NCI-H2196 (cell line): Measurements from ENCODE around the gene MUC21.
"Not testable (repeated sequence)": the region's sequence is repeated elsewhere in the genome, so short reads cannot be mapped to it uniquely, and the experiment has no call there.

Experiments used
- DNase-seq: peaks from one replicate; lab custom pipeline; 2025; ENCODE audit not compliant: unreplicated experiment; lab: John Stamatoyannopoulos, UW

The MUC21 gene

DNA sequence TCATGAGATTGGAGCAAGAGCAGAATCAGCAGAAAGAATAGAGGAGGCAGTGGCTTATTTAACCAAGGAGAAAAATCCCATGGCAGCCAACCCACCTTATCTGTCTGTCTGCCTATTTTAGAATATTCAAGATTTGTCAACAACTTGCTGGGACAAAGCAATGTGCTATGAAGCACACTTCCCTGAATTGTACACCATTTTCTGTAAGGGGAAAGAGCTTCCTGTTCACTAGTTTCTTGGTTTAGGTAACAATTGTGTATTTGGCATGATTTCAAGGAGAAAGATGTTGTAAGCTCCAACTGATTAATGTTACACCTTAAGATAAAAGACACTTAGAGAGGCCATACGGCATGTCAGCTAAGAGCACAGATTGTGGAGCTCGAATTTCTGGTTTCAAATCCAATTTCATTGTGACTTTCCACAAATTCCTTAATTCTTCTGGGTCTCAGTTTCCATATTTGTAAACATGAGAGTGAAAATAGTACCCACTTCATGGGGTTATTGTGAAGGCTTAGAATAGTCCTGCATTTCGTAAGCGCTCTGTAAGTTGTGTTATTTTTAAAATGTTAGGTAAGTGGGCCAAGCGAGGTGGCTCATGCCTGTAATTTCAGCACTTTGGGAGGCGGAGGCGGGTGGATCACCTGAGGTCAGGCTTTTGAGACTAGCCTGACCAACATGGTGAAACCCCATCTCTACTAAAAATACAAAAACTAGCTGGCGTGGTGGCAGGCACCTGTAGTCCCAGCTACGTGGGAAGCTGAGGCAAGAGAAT, 21.9 kb downstream of the MUC21 start:
- no peak for DNase-seq

DNA sequence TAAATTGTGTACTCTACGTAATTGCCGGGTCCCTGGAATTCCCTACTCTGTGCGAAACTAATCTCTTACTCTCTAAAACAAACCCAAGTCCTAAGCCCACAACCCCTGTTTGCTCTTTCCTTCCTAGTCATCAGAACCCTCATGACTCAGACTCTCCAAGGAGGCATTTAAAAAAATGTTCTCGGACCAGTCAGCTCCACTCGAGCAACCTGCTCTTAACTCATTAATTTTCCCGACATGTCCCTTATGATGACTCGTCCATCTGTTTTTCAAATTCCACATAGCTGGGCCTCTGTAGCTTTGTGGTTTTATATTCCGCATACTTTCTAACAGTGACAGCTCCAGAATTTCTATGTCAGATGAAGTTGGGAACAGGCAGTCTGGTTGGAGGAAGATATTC, 24.2 kb downstream of the MUC21 start:
- no peak for DNase-seq

DNA sequence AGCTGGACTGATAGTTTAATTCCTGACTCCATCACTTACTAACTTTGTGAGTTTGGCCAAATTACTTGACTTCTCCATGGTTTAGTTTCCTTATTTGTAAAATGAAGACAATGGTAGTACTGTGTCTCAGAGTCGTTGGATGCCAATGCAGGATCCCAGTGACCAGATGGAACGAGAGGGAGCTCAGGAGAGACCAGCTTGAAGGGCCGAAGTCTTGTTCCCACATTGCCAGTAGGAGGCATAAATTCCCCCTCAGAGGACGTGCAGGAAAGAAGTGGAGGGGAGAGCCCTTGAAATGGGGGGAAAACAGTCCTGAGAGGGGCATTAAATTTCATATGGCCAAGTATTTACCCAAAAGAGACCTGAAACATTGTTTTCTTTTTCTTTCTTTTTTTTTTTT, 24.6 kb downstream of the MUC21 start:
- no peak for DNase-seq

DNA sequence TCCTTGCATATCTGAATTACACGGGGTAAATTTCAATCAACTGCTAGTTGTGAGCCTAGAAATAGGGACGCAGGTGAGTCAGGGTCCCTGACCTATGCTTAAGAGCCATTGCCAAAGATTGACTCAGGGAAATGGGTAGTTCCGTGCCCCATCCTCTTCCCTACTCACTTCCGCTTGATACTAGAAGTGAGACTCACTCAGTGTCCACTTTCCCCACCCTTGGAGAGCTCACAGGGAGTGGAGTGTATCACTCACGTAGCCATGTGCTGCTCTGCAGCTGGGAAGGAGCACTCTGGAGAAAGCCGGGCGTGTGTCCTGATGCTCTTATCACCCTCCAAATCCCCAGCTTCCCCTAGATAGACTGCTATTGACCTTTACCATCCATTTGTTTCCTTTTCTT, 26.2 kb downstream of the MUC21 start:
- no peak for DNase-seq

DNA sequence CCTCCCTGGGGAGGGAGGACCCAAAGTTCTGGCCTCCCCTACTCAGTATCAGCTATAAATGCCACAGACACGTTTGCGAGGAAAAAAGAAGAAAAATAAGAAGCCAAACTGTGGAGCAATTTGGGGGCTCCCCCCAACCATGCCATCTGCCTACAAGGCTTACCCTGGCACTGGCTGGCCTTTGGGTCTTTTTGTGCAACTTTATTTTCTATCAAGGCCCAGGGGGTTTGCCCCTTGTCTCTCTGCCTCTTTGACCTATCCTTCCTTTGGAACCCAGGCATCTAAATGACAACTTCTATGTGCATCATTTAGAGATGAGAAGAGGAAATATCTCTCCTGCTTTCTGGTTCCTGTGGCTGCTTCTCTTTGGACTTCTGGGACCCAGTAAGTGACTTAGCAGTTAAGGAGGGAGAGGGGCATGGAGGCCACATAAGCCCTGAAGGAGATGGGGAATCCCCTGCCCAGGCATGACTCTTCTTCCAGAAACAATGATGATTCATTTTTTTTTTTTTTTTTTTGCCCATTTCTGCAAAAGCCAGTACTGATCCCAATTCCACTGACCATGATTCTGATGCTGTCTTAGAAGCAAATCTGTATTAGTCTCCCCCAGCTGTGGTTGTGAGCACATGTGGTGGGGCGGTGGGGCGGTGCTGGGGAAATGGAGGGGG, 27.0 kb downstream of the MUC21 start, which contains the start of gene MUC22:
Gene MUC22, plus strand, starts transcription at position 82 of the 668 bp plus-strand sequence. Its CDS starts 233 bp downstream, at position 315.
- DNase-seq: no peak

DNA sequence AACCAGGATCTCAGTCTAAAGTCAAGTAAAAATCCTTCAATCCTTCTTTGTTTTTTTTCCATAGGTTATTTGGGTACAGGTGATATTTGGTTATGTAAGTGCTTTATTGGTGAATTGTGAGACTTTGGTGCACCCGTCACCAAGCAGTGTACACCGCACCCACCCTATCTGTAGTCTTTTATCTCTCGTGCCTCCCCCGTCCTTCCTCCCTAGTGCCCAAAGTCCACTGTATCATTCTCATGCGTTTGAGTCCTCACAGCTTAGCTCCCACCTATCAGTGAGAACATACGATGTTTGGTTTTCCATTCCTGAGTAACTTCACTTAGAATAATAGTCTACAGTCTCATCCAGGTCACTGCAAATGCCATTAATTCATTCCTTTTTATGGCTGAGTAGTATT, 27.6 kb downstream of the MUC21 start:
- no peak for DNase-seq

DNA sequence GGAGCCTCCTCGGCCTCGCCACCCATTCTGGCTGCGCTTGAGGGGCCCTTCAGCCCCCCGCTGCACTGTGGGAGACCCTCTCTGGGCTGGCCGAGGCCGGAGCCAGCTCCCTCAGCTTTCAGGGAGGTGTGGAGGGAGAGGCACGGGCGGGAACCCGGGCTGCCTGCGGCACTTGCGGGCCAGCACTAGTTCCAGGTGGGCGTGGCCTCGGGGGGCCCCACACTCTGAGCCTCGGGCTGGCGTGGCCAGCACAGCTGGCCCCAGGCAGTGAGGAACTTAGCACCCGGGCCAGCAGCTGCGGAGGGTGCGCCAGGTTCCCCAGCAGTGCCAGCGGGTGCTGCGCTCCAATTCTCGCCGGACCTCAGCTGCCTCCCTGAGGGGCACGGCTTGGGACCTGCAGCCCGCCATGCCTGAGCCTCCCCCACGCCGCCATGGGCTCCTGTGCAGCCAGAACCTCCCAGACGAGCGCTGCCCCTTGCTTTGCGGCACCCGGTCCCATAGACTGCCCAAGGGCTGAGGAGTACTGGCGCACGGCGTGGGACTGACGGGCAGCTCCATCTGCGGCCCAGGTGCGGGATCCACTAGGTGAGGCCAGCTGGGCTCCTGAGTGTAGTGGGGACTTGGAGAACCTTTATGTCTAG, 33.3 kb downstream of the MUC21 start:
- DNase-seq: no peak

DNA sequence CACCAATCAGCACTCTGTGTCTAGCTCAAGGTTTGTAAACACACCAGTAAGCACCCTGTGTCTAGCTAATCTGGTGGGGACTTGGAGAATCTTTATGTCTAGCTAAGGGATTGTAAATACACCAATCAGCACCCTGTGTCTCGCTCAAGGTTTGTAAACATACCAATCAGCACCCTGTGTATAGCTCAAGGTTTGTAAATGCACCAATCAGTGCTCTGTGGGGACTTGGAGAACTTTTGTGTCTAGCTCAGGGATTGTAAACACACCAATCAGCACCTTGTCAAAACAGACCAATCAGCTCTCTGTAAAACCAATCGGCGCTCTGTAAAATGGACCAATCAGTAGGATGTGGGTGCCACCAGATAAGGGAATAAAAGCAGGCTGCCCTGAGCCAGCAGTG, 33.9 kb downstream of the MUC21 start:
- DNase-seq: not testable (repeated sequence)

DNA sequence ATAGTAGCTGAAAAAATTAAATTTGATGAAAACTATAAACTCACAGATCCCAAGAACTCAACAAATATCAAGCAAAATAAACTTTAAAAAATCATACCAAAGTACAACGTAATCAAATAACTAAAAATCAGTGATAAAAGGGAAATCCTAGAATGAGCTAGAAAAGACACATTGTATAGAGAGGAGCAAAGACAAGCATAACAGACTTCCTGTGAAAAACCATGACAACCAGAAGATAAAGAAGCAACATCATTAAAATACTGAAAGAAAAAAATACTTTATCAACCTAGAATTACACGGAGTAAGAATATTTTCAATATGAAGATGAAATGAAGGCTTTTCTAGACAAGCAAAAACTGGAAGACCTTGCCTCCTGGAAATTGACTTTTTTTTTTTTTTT, 36.5 kb downstream of the MUC21 start:
- no peak for DNase-seq

DNA sequence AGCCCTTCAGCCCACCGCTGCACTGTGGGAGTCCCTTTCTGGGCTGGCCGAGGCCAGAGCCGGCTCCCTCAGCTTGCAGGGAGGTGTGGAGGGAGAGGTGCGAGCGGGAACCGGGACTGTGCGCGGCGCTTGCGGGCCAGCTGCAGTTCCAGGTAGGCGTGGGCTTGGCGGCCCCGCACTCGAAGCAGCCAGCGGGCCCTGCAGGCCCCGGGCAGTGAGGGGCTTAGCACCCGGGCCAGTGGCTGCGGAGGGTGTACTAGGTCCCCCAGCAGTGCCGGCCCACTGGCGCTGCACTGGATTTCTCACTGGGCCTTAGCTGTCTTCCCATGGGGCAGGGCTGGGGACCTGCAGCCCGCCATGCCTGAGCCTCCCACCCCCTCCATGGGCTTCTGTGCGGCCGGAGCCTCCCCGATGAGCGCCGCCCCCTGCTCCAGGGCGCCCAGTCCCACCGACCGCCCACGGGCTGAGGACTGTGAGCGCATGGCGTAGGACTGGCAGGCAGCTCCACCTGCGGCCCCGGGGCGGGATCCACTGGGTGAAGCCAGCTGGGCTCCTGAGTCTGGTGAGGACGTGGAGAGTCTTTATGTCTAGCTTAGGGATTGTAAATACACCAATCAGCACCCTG, 37.2 kb downstream of the MUC21 start:
- DNase-seq: not testable (repeated sequence)

DNA sequence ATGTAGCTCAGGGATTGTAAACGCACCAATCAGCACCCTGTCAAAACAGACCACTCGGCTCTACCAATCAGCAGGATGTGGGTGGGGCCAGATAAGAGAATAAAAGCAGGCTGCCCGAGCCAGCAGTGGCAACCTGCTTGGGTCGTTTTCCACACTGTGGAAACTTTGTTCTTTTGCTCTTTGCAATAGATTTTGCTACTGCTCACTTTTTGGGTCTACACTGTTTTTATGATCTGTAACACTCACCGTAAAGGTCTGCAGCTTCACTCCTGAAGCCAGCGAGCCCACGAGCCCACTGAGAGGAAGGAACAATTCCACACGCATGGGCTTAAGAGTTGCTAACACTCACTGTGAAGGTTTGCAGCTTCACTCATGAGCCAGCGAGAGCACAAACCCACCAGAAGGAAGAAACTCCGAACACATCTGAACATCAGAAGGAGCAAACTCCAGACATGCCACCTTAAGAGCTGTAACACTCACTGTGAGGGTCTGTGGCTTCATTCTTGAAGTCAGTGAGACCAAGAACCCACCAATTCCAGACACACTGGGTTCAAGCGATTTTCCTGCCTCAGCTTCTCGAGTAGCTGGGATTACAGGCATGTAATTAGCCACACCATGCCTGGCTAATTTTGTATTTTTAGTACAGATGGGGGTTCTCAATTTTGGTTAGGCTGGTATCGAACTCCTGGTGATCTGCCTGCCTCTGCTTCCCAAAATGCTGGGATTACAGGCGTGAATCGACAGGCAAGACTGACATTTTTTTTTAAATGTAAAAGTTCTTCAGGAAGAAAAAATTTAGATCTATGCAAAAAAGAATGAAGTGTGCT, 38.4 kb downstream of the MUC21 start:
- DNase-seq: not testable (repeated sequence)

DNA sequence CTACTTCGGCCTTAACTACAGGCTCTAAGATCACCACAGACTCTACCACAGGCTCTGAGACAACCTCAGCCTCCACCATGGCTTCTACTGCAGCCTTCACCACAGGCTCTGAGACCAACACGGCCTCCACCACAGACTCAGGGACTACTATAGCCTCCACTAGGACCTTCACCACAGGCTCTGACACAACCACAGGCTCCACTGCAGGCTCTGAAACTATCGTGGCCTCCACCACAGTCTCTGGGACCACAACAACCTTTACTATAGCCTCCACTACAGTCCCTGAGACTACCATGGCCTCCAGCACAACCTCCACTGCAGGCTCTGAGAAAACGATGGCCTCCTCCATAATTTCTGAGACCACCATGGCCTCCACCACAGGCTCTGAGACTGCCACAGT, 42.1 kb downstream of the MUC21 start:
- no peak for DNase-seq

DNA sequence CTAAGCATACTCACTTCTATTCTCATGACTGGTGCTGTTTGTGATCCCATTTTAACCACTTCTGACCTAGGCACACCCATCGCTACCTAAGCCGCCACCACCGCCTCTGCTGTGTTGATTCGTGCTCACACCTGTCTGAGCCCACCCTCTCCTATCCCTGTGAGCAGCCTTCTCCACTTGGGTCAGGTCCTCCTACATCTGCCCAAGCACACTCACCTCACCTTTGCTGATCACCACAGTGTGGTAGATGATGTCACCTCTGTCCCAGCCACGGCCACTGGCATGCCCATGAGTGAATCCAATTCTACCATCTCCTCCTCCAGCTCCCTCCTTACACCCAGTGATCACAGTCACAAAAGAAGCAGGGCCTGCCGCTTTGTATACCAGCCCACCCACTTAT, 47.6 kb downstream of the MUC21 start:
- DNase-seq: no peak

DNA sequence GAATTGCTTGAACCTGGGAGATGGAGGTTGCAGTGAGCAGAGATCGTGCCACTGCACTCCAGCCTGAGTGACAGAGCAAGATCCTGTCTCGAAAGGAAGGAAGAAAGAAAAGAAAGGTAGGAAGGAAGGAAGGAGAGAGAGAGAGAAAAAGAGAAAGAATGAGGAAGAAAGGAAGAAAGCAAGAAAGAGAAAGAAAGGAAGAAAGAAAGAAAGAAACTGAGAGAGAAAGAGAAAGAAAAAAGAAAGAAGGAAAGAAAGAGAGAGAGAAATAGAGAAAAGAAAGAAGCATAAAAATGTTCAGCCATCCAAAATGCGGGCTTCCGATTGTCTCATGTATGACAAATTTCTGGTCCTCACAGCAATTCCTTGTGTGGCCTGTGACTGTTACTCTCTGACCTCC, 49.6 kb downstream of the MUC21 start:
- no peak for DNase-seq

DNA sequence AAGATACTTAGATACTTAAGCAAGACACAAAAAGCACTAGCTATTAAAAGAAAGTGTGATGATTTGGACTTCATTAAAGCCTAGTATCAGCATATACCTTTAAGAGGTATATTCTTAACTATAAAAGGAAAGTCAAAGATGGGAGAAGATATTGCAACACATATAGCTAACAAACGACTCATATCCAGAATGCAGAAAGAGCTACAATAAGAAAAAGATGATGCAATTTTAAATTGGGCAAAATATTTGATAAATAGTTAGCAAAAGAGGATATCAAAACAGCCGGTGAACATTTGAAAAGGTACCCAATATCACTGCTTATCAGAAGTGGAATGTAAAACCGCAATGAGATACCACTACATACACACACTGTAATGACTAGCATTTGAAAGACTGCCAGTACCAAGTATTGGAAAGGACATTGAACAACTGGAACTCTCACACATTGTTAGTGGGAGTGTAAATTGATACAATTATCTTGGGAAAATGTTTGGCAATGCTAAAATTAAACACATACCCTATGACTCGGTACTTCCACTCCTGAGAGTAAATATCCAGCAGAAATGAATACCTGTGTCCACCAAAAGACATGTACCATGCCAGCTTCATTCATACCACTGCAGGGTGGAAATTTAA, 52.5 kb downstream of the MUC21 start:
- DNase-seq: no peak

DNA sequence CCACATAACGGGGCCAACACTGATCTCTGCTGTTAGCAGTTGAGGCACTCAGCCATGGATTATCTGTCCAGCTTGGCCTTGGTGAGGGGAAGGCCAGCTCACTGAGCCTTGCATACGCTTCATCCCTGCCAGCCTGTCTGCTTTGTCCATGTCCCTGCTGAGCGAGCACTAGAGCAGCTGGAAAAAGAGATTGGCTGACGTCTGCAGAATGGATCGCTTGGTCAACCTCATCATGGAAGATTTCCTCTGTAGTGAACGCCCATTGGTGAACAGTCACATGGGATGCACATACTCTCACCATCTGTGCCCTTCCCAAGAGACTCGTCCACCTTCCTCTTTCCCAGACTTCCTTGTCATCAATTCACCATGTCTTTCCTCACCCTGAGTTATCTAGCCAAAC, 53.7 kb downstream of the MUC21 start:
- DNase-seq: no peak

DNA sequence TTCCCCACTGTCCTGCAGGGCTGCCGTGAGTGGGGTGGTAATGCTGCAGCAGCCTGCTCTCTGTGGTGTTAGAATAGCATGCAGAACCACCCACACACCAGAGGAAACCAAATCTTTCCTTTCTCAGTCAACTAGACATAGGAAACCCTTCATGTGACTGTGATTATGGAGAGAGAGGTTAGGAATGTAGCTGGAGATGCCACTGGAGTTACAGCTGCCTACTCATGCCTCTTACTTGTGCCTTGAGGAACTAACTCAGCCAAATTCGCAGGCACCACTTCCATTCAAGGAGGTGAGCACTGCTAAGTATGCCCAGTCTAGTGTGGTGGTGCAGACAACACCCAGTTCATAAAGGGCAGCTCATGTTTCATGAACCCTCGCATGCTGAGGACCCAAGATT, 54.2 kb downstream of the MUC21 start:
- no peak for DNase-seq

DNA sequence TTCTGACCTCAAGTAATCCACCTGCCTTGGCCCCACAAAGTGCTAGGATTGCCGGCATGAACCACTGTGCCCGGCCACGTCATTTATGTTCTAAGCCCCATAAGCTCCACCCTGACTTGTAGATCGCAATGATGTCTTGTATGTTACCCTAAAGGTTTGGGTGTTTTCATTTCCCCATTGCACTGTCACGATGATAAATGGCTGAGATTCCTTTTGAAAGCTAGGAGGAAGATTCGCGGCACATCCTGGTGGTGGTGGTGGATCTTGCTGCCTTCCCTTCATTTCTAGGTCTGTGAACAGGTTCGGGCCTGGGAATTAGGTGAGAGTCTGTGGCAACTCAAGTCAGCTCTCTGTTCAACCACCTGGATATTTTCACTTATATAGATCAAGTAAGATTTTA, 55.0 kb downstream of the MUC21 start:
- DNase-seq: no peak
